ENCODE data around the gene C3AR1.
"Not testable (repeated sequence)": the region's sequence is repeated elsewhere in the genome, so short reads cannot be mapped to it uniquely, and the experiment has no call there.

The C3AR1 gene

DNA sequence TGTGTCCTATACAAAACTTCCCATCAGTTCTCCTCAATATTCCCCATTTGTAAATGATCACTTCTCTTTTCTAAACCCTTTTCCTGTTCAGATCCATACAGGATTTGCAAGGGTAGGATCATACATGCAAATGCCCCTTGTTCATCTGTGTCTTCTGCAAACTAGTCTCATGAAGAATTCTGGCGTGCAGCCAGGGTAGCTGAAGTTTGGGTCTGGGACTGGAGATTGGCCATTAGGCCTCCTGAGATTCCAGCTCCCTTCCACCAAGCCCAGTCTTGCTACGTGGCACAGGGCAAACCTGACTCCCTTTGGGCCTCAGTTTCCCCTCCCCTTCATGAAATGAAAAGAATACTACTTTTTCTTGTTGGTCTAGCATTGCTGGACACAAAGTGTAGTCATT is 11.3 kb downstream of the C3AR1 start:
- DNase-seq, result no peak

DNA sequence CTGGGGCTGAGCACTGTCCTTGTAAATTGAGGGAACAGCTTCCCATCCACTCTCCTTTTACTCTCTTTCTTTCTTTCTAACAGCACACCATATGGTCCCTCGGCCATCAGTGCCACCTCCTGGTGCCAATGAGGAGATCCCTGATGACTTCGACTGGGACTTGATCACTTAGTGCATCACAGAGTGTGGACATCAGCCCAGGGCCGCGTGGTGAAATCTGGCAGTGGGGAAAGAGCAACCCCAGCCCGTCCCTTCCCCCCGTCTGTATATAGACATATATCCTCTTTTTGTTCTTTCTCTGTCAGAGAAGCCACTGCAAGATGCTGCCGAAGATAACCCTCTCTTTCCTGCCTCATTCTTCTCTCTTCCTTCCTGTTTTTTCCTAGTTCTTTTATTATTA is 13.5 kb downstream of the C3AR1 start:
- no peak for DNase-seq

DNA sequence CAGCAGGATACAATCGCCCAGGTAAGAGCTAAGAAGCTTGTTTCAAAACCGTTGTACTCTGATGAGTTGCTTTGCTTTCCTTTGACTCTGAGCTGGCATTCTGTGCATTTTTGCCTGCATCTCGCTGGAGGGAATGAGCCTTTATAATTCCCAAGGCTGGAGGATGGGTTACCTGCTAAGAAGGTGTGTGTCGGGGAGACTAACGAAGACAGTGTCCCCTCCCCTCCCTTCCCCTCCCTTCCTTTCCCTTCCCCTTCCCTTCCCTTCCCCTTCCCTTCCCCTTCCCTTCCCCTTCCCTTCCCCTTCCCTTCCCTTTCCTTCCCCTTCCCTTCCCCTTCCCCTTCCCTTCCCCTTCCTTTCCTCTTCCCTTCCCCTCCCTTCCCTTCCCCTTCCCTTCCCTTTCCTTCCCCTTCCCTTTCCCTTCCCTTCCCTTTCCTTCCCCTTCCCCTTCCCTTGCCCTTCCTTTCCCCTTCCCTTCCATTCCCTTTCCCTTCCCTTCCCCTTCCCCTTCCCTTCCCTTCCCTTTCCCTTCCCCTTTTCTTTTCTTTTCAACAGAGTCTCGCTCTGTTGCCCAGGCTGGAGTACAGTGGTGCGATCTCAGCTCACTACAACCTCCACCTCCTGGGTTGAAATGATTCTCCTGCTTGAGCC is 15.4 kb downstream of the C3AR1 start:
- DNase-seq, result no peak

DNA sequence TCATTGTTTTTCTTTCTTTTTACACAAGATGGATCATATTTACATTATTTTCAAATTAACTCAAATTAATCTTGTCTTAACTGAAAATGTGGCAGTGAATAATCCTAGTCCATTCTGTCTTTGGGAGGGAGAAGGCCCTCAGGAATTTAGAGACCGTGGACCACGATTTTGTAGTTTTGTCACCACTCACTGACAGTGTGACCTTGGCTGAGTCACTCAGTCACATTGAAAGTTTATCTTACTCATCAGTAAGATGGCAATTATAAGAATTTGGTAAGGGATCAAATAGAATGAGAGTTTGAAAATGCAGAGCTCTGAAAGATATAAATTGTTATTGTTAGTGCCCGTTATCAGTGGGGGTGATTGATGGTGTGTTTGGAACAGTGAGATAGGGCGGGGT is 17.3 kb downstream of the C3AR1 start:
- DNase-seq, result no peak

DNA sequence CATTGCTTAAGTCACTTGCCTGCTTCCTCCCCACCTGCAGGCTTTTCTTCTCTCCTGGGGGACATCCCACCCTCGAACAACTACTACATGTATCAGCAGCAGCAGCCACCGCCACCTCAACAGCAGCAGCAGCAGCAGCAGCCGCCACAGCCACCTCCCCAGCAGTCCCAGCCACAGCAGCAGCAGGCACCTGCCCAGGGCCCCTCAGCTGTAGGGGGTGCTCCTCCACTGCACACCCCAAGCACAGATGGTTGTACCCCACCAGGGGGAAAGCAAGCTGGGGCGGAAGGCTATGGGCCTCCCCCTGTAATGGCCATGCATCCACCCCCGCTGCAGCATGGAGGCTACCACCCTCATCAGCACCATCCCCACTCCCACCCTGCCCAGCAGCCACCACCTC is 18.3 kb downstream of the C3AR1 start:
- no peak for DNase-seq

DNA sequence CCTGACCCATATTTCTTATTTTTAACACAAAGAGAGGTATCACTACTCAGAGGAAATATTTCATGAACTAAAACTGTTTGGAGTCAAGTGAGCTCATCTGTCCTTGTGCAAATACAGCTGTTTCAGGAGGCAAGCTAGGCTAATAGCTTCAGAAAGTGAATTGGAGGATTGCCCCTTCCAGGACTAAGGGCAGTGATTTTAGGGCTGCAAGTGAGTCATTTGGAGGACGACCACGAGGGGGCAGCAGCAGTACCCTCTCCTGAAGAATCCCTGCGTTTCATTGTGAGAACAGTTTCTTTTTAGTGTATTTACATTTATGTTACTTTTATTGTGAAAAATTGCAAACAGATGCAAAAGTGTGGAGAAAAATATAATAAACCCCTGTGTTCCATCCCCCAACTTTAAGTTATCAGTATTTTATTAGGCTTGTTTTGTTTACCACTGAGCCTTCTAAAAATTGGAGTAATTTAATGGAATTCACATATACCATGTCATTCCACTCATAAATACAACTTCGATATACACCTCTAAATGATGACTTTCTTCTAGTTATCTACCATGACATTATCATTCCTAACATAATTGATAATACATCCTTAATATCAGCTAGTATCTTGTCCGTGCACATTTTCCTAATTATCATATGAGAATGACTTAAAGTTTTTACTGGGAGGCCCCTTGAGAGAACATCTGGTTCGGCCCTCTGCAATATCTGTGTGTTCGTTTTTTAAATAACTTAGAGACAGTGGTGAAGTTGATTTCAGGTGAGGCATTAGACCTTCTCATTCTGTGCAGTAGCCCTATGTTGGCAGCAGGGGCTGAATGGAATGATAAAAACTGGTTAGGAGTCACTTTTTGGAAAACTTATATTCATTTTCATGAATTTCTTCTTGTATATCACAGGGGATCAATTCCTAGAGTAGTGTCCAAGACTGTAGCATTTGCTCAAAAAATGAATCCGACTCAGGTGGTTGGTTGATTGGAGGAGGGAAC is 19.9 kb downstream of the C3AR1 start:
- DNase-seq, result no peak

DNA sequence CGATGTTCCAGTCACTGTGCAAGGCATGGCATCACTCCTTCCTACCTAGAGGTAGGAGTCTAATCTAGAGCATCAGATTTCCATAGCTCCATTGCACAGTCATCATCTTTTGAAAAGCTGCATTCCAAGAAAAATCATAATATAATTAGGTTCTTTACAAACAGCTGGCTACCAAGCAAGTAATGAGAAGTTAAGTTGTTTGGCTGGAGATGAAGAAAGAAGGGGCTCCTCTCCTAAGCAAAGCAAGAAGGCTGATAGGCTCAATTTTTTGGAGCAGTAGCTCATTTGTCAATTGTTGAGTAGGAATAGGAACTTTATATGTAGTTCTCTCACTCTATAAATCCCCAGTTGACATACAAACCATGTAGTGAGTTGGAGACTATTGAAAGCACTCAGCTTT is 25.4 kb downstream of the C3AR1 start:
- DNase-seq, result no peak

DNA sequence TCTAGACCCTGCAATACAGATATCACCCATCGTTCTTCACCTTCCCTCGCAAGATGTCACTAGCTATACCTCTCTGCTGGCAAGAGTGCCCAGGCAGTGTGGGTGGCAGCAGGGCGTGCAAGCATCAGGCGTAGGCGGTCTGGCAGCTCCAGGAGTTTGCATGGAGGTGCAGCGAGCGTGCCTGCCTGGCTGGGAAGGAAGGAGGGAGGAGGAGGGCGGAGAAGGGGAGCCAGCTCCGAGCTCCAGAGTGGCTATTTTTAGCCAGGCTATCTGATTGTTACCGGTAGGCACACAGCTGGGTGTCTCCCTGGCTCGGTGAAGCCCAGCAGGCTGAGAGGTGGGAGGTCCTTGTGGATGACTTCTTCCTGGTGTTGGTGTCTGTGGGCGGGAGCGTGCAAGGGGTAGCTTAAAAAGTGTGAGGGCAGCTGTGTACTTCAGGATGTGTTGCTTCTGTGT is 27.5 kb downstream of the C3AR1 start:
- DNase-seq, result peak; percentile 78

DNA sequence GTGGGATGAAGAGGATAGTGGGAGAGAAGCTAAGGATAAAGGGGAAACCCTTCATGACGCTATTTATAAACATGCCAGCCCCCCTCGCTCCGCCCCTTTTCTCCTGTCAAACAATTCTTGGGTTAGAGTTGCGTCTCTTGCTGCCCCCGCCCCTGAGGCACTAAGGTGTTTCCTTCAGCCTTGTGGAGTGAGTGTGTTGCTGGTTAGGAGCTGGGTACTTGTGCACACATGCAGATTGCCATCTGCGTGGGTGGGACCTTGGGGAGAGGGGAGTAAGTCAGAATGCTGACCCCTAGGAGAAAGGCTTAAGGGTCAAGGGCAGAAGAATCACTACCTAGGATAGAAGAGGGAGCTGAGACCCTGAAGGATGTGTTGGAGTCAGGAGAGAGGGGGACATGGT is 28.2 kb downstream of the C3AR1 start:
- DNase-seq, result no peak

DNA sequence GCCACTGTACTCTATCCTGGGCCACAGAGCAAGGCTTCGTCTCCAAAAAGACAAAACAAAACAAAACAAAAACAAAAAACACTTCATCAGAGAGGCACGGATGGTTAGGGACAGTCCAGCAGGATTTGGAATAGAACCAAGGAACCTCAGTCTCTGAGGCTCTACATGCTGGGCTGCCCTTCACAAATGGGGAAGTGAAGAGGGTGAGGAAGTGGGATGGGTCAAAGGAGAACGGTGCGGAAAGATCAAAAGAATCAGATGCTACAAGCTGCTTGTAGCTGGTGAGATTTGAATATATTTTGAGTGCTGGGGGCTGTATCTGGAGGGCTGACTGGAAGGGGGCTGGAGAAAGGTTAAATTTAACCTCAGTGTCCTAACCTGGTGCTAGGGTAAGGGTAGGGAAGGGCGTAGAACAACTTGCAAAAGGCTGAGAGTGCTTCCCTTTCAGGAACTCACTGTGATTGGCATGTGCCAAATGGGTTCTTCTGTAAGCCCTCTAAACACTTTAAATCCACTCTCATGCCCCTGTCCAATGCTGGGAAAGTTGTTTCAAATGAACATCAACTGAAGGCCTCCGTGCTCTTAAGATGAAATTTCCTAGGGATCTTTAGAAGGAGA is 29.0 kb downstream of the C3AR1 start:
- DNase-seq, result no peak

DNA sequence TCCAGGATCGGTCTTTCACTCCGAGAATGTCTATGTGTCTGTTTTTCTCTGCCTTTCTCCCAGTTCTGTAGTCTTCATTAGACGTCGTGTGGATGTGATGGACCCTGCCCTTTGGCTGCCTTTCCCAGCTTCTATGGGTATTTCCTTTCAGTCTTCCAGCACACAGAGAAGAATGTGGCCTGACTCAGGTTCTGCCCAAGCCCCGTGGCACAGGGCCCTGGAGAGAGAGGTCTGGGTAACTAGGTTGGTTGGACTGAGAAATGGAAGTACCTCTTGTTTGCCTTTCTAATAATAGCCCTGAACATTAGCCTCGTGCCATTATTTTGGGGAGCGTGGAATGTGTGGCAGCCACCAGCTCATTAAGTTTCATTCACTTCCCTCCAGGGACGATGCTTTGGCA is 29.8 kb downstream of the C3AR1 start:
- no peak for DNase-seq

DNA sequence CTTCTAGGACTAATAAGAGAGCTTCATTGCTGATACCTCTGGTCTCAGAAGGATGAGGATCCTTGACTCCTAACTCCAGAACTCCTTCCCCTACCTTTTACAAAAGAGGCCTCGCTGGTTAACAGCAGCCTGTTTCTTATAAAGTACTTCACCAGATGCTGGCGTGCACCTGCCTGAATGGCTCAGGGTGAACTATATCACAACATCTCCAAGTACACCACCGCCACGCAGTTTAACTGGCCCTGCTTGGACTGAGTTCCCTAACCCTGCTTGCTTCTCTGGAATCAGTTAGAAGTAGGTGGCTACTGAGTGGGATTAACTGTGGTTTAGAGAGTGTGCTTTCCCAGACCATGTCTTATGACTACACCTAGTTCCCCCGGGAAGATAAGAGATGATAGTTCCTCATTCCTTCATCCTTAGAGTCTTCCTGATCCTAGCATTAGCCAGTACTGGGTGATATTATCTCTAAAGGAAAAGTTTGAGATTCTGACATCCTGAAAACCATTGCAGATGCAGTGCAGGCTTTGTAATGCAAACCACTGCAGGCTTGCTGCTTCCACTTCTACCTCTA is 30.6 kb downstream of the C3AR1 start:
- no peak for DNase-seq

DNA sequence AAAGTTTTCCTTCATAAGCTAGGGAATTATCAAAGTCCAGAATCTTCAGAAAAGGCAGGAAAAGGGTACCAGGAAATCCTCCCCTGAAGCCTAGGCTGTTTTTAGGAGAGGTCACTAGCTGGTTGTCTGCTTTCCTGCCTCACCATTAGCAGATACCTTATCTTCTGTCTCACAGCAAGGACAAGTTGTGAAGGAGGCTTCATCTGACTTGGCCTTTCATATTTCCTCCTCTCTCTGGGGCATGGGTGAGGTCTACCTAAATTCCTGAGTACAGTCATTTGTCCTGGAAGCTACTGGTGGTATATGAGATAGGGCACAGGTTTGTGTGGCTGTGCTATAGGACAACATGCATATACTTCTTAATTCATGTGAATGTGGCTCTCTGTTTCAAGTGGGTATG is 31.4 kb downstream of the C3AR1 start:
- no peak for DNase-seq

DNA sequence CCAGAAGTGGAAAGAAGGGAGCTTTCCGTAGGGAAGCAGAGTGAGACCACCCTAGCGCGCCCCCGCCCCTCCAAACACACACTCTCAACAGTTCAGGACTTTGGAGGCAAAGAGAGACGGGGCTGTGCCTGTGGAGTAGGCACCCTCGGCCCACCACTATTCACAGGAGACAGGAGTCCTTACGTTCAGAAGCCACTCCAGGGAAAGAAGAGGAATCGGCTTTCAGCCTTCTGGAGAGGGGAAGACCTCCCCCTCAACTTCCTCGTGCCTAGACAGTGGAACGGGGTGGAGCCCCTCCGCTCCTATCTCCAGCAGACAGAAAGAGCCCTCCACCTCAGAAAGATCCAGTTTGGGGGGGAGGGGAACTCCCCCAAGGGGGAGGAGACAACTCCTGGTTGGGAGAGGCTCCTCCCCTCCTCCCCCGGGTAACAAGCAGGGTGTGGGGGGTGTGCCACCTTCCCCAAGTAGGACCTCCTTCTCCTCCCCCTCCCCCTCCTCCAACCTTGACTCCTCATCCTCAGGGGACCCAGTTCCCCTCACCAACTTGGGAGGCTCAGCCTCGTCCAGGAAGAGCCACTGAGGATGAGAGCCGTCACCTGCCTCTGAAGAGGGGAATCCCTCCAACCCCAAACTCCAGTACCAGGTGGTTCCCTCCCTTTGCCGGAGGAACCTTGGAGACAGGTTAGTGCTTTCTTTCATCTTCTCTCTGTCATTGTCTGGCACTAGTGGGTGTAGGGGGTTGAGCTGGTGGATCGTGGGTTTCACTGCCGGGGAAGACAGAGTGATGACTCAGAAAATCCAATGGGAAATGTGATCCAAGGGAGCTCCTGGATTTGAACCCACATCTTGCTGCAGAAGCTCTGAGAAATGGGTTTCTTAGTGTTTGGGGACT is 32.8 kb downstream of the C3AR1 start:
- peak; percentile 4 for DNase-seq

DNA sequence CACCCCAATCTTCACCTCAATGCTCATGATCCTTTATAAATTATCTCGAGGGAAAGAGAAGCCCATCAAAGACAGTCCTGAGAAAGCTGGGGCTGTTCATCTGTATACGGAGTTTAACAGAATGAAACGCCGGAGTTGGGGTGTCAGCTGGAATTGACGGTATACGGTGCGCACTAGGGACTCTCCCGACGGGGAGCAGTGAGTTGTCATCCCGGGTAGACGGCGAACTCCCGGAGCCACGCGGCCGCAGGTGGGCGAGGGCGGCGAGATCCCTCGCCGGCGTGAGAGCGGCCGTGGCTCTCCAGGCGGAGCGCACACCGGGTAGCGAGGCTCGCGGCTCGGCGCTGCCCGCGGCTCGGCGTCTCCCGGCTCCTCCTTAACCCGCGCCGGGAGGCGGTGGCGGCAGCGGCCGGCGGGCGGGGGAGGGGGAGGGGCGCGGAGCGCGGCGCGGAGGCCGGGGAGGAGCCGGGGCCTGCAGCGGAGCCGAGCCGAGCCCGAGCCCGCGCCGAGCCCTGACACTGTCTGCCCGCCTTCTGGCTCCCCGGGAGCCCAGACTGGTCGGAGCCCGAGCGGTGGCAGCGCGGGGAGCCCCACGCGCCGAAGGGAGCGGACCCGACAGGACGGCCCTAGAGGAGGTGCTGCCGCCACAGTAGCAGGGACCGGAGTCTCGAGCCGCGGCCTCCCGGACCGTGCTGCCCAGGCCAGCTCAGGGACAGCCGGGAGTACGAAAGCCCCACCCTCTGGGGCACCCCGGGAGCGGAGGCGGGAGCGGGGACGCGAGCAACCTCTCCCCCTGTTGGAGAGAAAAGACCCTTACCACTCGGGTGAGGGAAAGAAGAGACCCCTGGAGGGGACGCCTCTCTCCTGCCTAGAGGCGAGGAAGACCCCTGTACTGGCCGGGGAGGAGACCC is 33.7 kb downstream of the C3AR1 start, which contains the start of gene FOXJ2:
FOXJ2 (plus strand) TSS at position 475 of the 911 bp plus-strand sequence. CDS start 7,117 bp downstream, outside the sequence.
- peak; percentile 34 for DNase-seq

DNA sequence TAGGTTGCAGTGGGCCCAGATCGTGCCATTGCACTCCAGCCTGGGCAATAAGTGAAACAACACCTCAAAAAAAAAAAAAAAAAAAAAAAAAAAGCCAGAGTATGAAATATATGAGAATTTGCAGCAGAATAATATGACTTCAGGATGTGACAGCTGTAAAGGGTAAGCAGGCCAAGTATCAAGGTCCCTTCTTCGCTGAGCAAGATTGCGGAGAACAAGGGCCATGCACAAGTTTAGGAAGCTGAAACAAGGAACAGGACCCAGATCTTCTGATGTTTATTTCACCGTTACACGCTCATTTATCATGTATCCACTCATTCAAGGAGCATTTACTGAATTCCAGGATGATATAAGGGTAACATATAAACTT is 34.3 kb downstream of the C3AR1 start:
- DNase-seq, result no peak

DNA sequence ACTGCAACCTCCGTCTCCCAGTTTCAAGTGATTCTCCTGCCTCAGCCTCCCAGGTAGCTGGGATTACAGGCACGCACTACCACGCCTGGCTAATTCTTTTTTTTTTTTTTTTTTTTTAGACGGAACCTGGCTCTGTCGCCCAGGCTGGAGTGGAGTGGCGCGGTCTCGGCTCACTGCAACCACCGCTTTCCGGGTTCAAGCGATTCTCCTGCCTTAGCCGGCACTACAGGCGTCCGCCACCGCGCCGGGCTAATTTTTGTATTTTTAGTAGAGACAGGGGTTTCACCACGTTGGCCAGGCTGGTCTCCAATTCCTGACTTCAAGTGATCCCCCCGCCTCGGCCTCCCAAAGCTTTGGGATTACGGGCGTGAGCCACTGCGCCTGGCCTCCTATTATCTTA is 35.1 kb downstream of the C3AR1 start:
- DNase-seq, result not testable (repeated sequence)

DNA sequence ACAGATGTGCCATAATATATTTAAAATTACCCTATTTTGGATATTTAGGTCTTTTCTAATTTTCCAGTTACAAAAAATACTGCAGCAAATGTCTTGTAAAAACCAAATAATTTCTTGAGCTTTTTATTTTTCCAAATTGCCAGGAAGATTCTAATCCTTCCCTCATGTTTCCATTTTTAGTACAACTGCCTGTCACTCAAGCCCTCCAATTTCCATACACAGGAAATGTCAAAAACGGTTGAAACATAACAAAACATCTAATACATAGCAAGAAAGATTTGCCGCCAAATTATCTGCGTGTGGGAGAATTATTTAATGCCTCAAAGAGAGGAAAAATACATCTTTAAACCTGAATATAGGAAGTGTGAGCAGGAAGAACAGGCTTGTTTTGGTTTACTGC is 36.0 kb downstream of the C3AR1 start:
- DNase-seq, result no peak

DNA sequence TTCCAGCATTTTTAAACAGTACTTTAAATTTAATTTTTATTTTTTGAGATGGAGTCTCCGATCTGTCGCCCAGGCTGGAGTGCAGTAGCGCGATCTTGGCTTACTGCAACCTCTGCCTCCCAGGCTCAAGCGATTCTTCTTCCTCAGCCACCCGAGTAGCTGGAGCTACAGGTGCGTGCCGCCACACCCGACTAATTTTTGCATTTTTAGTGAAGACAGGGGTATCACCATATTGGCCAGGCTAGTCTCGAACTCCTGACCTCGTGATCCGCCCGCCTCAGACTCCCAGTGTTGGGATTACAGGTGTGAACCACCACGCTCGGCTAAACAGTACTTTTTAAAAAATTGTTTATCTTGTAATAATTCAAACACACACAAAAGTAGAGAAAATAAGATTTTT is 37.9 kb downstream of the C3AR1 start:
- DNase-seq, result no peak

DNA sequence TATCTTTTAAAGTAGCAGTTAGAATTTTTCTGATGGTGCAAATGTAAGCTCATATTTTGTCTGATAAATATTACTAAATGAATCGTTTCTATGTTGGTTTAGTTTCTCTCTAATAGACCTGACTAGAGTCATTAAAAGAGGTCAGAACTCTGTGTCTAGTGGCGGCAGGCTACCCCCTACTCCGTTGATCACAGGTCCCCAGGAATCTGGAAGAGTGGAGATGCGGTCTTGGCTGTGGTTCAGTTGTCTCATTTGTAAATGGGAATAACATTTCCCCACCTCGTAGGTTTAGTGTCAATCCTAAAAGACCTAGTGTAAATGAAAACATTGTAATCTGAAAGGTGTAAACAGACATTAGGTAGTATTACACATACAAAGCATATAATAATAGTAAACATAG is 38.3 kb downstream of the C3AR1 start:
- no peak for DNase-seq

DNA sequence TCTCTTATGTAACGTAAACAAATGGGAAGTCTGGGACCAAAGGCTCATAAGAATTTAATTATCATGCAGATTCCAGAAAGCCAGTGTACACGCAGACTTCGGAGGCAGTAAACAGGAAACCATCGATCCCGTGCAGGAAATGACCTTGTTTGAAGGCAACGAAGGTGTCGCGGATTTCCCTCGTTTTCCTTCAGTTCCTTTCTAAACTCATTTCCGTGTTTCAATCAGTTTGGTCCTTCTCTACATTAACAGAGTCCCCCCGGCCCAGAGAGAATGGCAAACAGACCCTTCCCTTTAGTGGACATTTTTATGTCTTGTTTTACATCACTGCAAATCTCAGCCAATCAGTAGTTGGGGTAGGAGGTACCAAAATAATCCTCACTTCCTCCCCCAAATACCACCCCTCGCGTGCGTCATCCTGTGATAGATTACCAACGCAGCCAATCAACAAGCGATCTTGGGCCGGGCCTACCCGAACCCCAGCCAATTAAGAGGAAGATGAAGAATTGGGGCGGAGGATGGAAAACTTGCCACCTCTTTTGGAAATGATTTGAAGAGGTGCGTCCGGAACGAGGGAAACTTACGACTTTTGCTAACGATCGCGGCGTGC is 39.8 kb downstream of the C3AR1 start:
- DNase-seq, result peak; percentile 84

Data from NCI-H510A (cell line).